Upper lobe of left lung (tissue), 4 donors: ENCODE measurements around the gene COBL.

ENCODE experiments used
- EP300 ChIP-seq, 4 donors: sonication (generic); formaldehyde crosslinking; IDR thresholded peaks; one replicate each; pipeline ENCODE4 v1.5.1; 2017; ENCODE audit warnings: antibody characterized with exemption in 4 of 4, control low read depth in 2 of 4
- POLR2A ChIP-seq, 4 donors: fragments of 450-650 bp; IDR thresholded peaks; one replicate each; pipeline ENCODE4 v1.5.1; 2016 to 2017; ENCODE audit warnings: antibody characterized with exemption in 4 of 4, mild to moderate bottlenecking in 2 of 4
- POLR2AphosphoS5 ChIP-seq, 2 donors: sonication (generic); formaldehyde crosslinking; IDR thresholded peaks; one replicate each; pipeline ENCODE4 v1.5.1; 2017; ENCODE audit warnings: antibody characterized with exemption in 2 of 2
- TF ChIP-seq, protein P1 (sequence below), 6 experiments: fragments of 450-650 bp in 4 of 6; fragments of 200-600 bp in 2 of 6; sonication (generic) in 2 of 6; IDR thresholded peaks; one replicate each; pipeline ENCODE4 v1.5.1; 2016 to 2019; ENCODE audit warnings: antibody characterized with exemption in 6 of 6

GRCh38 chr7:51031216-51031615 is 285.4 kb downstream of the COBL start:
- TF ChIP-seq POLR2A (IDR thresholded peaks at IDR 0.05) = no peak
- TF ChIP-seq, protein P1, sequence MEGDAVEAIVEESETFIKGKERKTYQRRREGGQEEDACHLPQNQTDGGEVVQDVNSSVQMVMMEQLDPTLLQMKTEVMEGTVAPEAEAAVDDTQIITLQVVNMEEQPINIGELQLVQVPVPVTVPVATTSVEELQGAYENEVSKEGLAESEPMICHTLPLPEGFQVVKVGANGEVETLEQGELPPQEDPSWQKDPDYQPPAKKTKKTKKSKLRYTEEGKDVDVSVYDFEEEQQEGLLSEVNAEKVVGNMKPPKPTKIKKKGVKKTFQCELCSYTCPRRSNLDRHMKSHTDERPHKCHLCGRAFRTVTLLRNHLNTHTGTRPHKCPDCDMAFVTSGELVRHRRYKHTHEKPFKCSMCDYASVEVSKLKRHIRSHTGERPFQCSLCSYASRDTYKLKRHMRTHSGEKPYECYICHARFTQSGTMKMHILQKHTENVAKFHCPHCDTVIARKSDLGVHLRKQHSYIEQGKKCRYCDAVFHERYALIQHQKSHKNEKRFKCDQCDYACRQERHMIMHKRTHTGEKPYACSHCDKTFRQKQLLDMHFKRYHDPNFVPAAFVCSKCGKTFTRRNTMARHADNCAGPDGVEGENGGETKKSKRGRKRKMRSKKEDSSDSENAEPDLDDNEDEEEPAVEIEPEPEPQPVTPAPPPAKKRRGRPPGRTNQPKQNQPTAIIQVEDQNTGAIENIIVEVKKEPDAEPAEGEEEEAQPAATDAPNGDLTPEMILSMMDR (IDR thresholded peaks at IDR 0.05) = no peak
- no peak for TF ChIP-seq POLR2AphosphoS5 (IDR thresholded peaks at IDR 0.05)
- TF ChIP-seq EP300 (IDR thresholded peaks at IDR 0.05) = no peak
